ENCODE results near the gene GIPC3.

GRCh38 chr19:3547767-3548282 is 37.5 kb upstream of the GIPC3 start:
- TF ChIP-seq EZH2 (IDR thresholded peaks at IDR 0.05; ENCODE audit: borderline replicate concordance, low read length) (no peak), CTCF (conservative IDR thresholded peaks at IDR 0.05 in 1 of 2, IDR thresholded peaks at IDR 0.05 in 1 of 2; ENCODE audit: extremely low read depth in 1 of 2, insufficient read depth in 1 of 2, low read depth in 1 of 2, low read length in 2 of 2) (no peak)

Data from mammary epithelial cell (primary cell).